HepG2 (cell line): ENCODE data around the gene COL18A1. TPM values are rescaled to one million over a fixed set of nuclear protein-coding genes. Genes with fewer than 3 reads are reported as not detected.
A peak's percentile ranks its signal among the peaks of the same experiment; 100 is the strongest.

Experiments used
- ARNT ChIP-seq: fragments of 450-650 bp; IDR thresholded peaks from 2 replicates; pipeline ENCODE4 v1.6.1; 2017
- ASH2L ChIP-seq: fragments of 300-600, 200-600 bp; sonication (generic); IDR thresholded peaks from 2 replicates; pipeline ENCODE4 v1.7.0; 2017; ENCODE audit warnings: low read depth, mild to moderate bottlenecking, moderate library complexity, mixed read lengths, low read length; ENCODE audit not compliant: insufficient read length
- GATAD1 ChIP-seq: IDR thresholded peaks from 2 replicates; pipeline ENCODE4 v1.6.1; 2016; ENCODE audit warnings: missing genetic modification reagents, missing compliant biosample characterization
- GTF2F1 ChIP-seq: fragments of 150-350 bp; IDR thresholded peaks from 2 replicates; pipeline ENCODE4 v1.6.1; 2014; ENCODE audit warnings: low read length
- SIN3A ChIP-seq: IDR thresholded peaks from 2 replicates; pipeline ENCODE4 v1.6.1; 2011; ENCODE audit warnings: low read depth, mild to moderate bottlenecking, control low read depth, low read length, borderline replicate concordance
- SSRP1 ChIP-seq: IDR thresholded peaks from 2 replicates; pipeline ENCODE4 v1.6.1; 2016; ENCODE audit warnings: control low read depth
- ZFP41 ChIP-seq: sonication (generic); formaldehyde crosslinking; IDR thresholded peaks from 2 replicates; pipeline ENCODE4 v1.4.0; 2020; ENCODE audit warnings: mild to moderate bottlenecking, missing genetic modification reagents, borderline replicate concordance
- ZKSCAN1 ChIP-seq: fragments of 150-350 bp; IDR thresholded peaks from 2 replicates; pipeline ENCODE4 v1.6.1; 2014; ENCODE audit warnings: low read length
- ZNF407 ChIP-seq: sonication (generic); formaldehyde crosslinking; IDR thresholded peaks from one replicate; pipeline ENCODE4 v1.5.1; 2020; ENCODE audit warnings: mild to moderate bottlenecking, missing genetic modification reagents; ENCODE audit errors: not compliant biosample characterization
- ZNF557 ChIP-seq: sonication (generic); formaldehyde crosslinking; IDR thresholded peaks from 2 replicates; pipeline ENCODE4 v1.4.0; 2020; ENCODE audit warnings: missing genetic modification reagents
- ZNF839 ChIP-seq: sonication (generic); formaldehyde crosslinking; IDR thresholded peaks from 2 replicates; pipeline ENCODE4 v1.4.0; 2020; ENCODE audit warnings: missing genetic modification reagents, mild to moderate bottlenecking, borderline replicate concordance
- polyA plus RNA-seq, 8 experiments: library from polyadenylated mRNA; depleted of rRNA in 3 of 8; stranded (reverse) in 7 of 8; unstranded in 1 of 8; fragments of >200 nt; fragmentation: Illumina TruSeq in 4 of 8; extraction: Trizol in 4 of 8; gene quantifications; 2 replicates each; pipeline versions ENCODE4 v1.2.1 to v1.2.3, GENCODE V29; 2011 to 2016; ENCODE audit warnings: low read depth in 4 of 8, missing spikeins in 1 of 8, mixed read lengths in 1 of 8; ENCODE audit not compliant: insufficient read depth in 1 of 8
- total RNA-seq, 5 experiments: library from RNA; depleted of rRNA; stranded (reverse); fragments of >200 nt; fragmentation: Illumina TruSeq; extraction: Trizol; gene quantifications; 2 replicates each; pipeline ENCODE4 v1.2.3, GENCODE V29; 2016; ENCODE audit warnings: low read depth in 1 of 5
- TF ChIP-seq, protein P1 (sequence below): IDR thresholded peaks from 2 replicates; pipeline ENCODE4 v1.6.1; 2016; ENCODE audit warnings: low read depth, missing genetic modification reagents, missing compliant biosample characterization

The COL18A1 gene
- total and polyA plus RNA-seq, 2 of the 13 experiments (the other 11 are each of a cell fraction or from before 2014, with no cell fraction given): 79.0 to 102 TPM

GRCh38 chr21:45430521-45431501 lies 25.8 kb downstream of the COL18A1 start (continued):
- TF ChIP-seq, protein P1, sequence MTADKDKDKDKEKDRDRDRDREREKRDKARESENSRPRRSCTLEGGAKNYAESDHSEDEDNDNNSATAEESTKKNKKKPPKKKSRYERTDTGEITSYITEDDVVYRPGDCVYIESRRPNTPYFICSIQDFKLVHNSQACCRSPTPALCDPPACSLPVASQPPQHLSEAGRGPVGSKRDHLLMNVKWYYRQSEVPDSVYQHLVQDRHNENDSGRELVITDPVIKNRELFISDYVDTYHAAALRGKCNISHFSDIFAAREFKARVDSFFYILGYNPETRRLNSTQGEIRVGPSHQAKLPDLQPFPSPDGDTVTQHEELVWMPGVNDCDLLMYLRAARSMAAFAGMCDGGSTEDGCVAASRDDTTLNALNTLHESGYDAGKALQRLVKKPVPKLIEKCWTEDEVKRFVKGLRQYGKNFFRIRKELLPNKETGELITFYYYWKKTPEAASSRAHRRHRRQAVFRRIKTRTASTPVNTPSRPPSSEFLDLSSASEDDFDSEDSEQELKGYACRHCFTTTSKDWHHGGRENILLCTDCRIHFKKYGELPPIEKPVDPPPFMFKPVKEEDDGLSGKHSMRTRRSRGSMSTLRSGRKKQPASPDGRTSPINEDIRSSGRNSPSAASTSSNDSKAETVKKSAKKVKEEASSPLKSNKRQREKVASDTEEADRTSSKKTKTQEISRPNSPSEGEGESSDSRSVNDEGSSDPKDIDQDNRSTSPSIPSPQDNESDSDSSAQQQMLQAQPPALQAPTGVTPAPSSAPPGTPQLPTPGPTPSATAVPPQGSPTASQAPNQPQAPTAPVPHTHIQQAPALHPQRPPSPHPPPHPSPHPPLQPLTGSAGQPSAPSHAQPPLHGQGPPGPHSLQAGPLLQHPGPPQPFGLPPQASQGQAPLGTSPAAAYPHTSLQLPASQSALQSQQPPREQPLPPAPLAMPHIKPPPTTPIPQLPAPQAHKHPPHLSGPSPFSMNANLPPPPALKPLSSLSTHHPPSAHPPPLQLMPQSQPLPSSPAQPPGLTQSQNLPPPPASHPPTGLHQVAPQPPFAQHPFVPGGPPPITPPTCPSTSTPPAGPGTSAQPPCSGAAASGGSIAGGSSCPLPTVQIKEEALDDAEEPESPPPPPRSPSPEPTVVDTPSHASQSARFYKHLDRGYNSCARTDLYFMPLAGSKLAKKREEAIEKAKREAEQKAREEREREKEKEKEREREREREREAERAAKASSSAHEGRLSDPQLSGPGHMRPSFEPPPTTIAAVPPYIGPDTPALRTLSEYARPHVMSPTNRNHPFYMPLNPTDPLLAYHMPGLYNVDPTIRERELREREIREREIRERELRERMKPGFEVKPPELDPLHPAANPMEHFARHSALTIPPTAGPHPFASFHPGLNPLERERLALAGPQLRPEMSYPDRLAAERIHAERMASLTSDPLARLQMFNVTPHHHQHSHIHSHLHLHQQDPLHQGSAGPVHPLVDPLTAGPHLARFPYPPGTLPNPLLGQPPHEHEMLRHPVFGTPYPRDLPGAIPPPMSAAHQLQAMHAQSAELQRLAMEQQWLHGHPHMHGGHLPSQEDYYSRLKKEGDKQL (CRISPR knock-in tag): peak; percentile 76
- TF ChIP-seq ZNF407 (CRISPR knock-in tag): peak; percentile 46
- TF ChIP-seq ZNF839: no peak
- peak; percentile 49; the same call in 1 of the 2 replicates for TF ChIP-seq SIN3A
- peak; percentile 29; the same call in 1 of the 2 replicates for TF ChIP-seq GATAD1
- no peak for TF ChIP-seq GTF2F1
- no peak; the same call in 1 of the 2 replicates for TF ChIP-seq SSRP1
- 0 out of 2 replicates have a peak, but pooled peaks have one; percentile 73 for TF ChIP-seq ZNF557 (CRISPR knock-in tag)
- peak; percentile 52 for TF ChIP-seq ASH2L
- TF ChIP-seq ZKSCAN1: no peak
- no peak for TF ChIP-seq ARNT
- TF ChIP-seq ZFP41 (CRISPR knock-in tag): no peak
